GM12878 (cell line): ENCODE measurements around the gene RBPJ. TPM values are rescaled to one million over a fixed set of nuclear protein-coding genes. Genes with fewer than 3 reads are reported as not detected.

Experiments
- CHD1 ChIP-seq: IDR thresholded peaks from 2 replicates; pipeline ENCODE4 v1.6.1; 2012; ENCODE audit warnings: low read depth, low read length, improper control_type of control experiment
- FOS ChIP-seq: IDR thresholded peaks from 3 replicates; pipeline ENCODE4 v1.6.1; 2011; ENCODE audit warnings: borderline replicate concordance; ENCODE audit not compliant: insufficient read length; ENCODE audit errors: extremely low read depth
- FOXM1 ChIP-seq: IDR thresholded peaks from 2 replicates; pipeline ENCODE4 v1.6.1; 2012; ENCODE audit warnings: low read depth, mild to moderate bottlenecking, inconsistent platforms, low read length, moderate library complexity
- KLF5 ChIP-seq: fragments of 450-650 bp; IDR thresholded peaks from 2 replicates; pipeline ENCODE4 v1.6.1; 2014; ENCODE audit warnings: mild to moderate bottlenecking; ENCODE audit not compliant: partially characterized antibody
- NFYA ChIP-seq: IDR thresholded peaks from 2 replicates; pipeline ENCODE4 v1.6.1; 2011; ENCODE audit warnings: low read depth, mild to moderate bottlenecking, low read length, improper control_type of control experiment, borderline replicate concordance
- SP1 ChIP-seq: IDR thresholded peaks from one replicate; pipeline ENCODE4 v1.6.1; 2011; ENCODE audit warnings: low read depth, low read length
- polyA plus RNA-seq, 11 experiments: library from polyadenylated mRNA; depleted of rRNA in 4 of 11; unstranded in 6 of 11; stranded (reverse) in 5 of 11; fragments of >200 nt; fragmentation: Nextera tagmentation in 4 of 11; fragmentation: Illumina TruSeq in 1 of 11; extraction: Ambion mirVana in 4 of 11; extraction: Trizol in 1 of 11; gene quantifications; 1 replicate in 1 of 11; 2 replicates in 10 of 11; pipeline versions ENCODE4 v1.2.1 to v1.2.3, GENCODE V29; 2011 to 2016; ENCODE audit warnings: inconsistent platforms in 2 of 11, missing spikeins in 2 of 11, low read depth in 1 of 11
- total RNA-seq, 4 experiments: library from RNA; depleted of rRNA in 3 of 4; stranded (reverse); fragments of >200 nt in 3 of 4; fragmentation: Illumina TruSeq in 1 of 4; extraction: Trizol in 1 of 4; gene quantifications; 2 replicates each; pipeline versions ENCODE4 v1.2.1 to v1.2.3, GENCODE V29; 2013 to 2021
- TF ChIP-seq, protein P1 (sequence below): fragments of 450-650 bp; IDR thresholded peaks from 2 replicates; pipeline ENCODE4 v1.6.1; 2017; ENCODE audit warnings: low read depth, mild to moderate bottlenecking, moderate library complexity
- TF ChIP-seq, protein P2 (sequence below): fragments of 450-650 bp; IDR thresholded peaks from 2 replicates; pipeline ENCODE4 v1.6.1; 2016; ENCODE audit warnings: mild to moderate bottlenecking
- TF ChIP-seq, protein P3 (sequence below): IDR thresholded peaks from 2 replicates; pipeline ENCODE4 v1.6.1; 2012; ENCODE audit warnings: improper control_type of control experiment, low read depth, low read length; ENCODE audit not compliant: insufficient replicate concordance
- TF ChIP-seq, protein P4 (sequence below): IDR thresholded peaks from 2 replicates; pipeline ENCODE4 v1.6.1; 2011; ENCODE audit warnings: low read depth, mild to moderate bottlenecking, low read length, moderate library complexity, borderline replicate concordance; ENCODE audit errors: extremely low read depth
- TF ChIP-seq, protein P5 (sequence below): fragments of 450-650 bp; IDR thresholded peaks from 2 replicates; pipeline ENCODE4 v1.6.1; 2018; ENCODE audit warnings: borderline replicate concordance, mild to moderate bottlenecking; ENCODE audit not compliant: partially characterized antibody

Gene RBPJ
- total and polyA plus RNA-seq, 10 of the 15 experiments (the other 5 are each of a cell fraction or from before 2014, with no cell fraction given) = 24.5 to 87.6 (median 41.6) TPM

DNA sequence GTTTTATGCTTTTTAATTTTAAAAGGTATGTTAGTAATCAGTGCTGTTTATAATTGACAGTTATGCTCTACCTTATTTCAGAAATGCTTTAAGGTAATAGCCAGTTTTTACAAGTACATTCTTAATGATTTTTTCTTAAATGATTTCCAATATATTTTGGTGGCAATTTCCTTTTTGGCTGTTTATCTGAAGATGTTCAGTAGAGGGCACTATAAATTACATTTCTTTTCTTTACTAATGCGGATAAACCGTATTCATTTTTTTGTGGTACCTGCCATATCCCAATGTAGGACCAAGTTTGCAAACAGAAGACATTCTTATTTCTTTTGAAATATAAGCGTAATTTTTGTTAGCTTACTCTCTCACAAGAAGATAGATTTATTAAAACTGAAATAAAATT, 104.0 kb downstream of the RBPJ start (continued):
- TF ChIP-seq FOS (no peak), FOXM1 (no peak), SP1 (no peak), NFYA (no peak), CHD1 (no peak), KLF5 (no peak)
- TF ChIP-seq, protein P1, sequence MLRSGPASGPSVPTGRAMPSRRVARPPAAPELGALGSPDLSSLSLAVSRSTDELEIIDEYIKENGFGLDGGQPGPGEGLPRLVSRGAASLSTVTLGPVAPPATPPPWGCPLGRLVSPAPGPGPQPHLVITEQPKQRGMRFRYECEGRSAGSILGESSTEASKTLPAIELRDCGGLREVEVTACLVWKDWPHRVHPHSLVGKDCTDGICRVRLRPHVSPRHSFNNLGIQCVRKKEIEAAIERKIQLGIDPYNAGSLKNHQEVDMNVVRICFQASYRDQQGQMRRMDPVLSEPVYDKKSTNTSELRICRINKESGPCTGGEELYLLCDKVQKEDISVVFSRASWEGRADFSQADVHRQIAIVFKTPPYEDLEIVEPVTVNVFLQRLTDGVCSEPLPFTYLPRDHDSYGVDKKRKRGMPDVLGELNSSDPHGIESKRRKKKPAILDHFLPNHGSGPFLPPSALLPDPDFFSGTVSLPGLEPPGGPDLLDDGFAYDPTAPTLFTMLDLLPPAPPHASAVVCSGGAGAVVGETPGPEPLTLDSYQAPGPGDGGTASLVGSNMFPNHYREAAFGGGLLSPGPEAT = no peak
- TF ChIP-seq, protein P2, sequence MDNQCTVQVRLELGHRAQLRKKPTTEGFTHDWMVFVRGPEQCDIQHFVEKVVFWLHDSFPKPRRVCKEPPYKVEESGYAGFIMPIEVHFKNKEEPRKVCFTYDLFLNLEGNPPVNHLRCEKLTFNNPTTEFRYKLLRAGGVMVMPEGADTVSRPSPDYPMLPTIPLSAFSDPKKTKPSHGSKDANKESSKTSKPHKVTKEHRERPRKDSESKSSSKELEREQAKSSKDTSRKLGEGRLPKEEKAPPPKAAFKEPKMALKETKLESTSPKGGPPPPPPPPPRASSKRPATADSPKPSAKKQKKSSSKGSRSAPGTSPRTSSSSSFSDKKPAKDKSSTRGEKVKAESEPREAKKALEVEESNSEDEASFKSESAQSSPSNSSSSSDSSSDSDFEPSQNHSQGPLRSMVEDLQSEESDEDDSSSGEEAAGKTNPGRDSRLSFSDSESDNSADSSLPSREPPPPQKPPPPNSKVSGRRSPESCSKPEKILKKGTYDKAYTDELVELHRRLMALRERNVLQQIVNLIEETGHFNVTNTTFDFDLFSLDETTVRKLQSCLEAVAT = no peak
- TF ChIP-seq, protein P3, sequence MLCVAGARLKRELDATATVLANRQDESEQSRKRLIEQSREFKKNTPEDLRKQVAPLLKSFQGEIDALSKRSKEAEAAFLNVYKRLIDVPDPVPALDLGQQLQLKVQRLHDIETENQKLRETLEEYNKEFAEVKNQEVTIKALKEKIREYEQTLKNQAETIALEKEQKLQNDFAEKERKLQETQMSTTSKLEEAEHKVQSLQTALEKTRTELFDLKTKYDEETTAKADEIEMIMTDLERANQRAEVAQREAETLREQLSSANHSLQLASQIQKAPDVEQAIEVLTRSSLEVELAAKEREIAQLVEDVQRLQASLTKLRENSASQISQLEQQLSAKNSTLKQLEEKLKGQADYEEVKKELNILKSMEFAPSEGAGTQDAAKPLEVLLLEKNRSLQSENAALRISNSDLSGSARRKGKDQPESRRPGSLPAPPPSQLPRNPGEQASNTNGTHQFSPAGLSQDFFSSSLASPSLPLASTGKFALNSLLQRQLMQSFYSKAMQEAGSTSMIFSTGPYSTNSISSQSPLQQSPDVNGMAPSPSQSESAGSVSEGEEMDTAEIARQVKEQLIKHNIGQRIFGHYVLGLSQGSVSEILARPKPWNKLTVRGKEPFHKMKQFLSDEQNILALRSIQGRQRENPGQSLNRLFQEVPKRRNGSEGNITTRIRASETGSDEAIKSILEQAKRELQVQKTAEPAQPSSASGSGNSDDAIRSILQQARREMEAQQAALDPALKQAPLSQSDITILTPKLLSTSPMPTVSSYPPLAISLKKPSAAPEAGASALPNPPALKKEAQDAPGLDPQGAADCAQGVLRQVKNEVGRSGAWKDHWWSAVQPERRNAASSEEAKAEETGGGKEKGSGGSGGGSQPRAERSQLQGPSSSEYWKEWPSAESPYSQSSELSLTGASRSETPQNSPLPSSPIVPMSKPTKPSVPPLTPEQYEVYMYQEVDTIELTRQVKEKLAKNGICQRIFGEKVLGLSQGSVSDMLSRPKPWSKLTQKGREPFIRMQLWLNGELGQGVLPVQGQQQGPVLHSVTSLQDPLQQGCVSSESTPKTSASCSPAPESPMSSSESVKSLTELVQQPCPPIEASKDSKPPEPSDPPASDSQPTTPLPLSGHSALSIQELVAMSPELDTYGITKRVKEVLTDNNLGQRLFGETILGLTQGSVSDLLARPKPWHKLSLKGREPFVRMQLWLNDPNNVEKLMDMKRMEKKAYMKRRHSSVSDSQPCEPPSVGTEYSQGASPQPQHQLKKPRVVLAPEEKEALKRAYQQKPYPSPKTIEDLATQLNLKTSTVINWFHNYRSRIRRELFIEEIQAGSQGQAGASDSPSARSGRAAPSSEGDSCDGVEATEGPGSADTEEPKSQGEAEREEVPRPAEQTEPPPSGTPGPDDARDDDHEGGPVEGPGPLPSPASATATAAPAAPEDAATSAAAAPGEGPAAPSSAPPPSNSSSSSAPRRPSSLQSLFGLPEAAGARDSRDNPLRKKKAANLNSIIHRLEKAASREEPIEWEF = no peak
- TF ChIP-seq, protein P4, sequence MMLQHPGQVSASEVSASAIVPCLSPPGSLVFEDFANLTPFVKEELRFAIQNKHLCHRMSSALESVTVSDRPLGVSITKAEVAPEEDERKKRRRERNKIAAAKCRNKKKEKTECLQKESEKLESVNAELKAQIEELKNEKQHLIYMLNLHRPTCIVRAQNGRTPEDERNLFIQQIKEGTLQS = no peak
- TF ChIP-seq, protein P5, sequence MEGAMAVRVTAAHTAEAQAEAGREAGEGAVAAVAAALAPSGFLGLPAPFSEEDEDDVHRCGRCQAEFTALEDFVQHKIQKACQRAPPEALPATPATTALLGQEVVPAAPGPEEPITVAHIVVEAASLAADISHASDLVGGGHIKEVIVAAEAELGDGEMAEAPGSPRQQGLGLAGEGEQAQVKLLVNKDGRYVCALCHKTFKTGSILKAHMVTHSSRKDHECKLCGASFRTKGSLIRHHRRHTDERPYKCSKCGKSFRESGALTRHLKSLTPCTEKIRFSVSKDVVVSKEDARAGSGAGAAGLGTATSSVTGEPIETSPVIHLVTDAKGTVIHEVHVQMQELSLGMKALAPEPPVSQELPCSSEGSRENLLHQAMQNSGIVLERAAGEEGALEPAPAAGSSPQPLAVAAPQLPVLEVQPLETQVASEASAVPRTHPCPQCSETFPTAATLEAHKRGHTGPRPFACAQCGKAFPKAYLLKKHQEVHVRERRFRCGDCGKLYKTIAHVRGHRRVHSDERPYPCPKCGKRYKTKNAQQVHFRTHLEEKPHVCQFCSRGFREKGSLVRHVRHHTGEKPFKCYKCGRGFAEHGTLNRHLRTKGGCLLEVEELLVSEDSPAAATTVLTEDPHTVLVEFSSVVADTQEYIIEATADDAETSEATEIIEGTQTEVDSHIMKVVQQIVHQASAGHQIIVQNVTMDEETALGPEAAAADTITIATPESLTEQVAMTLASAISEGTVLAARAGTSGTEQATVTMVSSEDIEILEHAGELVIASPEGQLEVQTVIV = no peak
